DMS 273 (cell line): ENCODE data around the gene ZNF701.
"Not testable (repeated sequence)": the region's sequence is repeated elsewhere in the genome, so short reads cannot be mapped to it uniquely, and the experiment has no call there.

ENCODE experiments used
- DNase-seq: peaks from one replicate; lab custom pipeline; 2025; ENCODE audit not compliant: unreplicated experiment; lab: John Stamatoyannopoulos, UW

ZNF701 gene

DNA sequence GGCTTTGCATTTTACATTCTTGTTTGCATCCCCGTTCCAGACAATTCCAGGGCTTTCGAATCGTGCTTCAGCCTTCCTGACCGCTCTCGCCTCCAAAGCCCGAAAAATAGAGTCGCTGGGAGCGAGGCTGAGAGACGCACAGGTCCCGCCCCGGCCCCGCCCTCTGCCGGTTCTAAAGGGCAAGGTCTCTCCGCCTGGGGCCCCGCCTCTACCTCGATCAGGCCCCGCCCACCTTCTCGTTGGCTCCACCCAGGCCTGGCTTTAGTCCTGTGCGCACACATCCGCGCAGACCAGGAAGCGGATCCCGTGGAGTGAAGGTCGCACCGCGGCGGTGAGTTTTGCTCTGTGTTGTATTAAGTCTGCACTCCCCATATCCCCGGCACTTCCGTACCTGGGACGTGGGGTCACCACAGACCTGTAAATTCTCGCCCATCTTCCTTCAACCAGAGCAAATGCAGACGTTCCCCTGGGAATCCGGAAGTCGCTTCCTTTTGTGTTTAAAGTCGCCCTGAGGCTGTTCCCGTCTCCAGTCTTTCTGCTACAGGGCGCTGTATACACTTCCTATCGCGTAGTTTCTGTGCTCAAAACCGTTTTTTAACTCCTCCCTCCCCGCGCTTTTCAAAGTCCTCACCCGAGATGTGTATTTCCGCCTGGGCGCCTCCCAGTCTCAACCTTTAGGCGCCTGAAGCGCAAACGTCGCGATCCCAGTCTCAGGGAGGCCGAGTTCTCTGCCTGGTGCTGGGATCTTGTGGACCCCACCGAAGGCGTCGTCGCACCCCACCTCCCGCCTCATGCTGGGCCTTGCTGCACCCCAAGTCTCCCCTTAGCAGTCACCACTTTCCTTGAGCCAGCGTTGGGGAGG lies at the start of gene ZNF701:
TSS of gene ZNF701 (plus strand) at position 288 of the 862 bp plus-strand sequence. CDS start 3,861 bp downstream, outside the sequence.
- DNase-seq = peak; percentile 95

DNA sequence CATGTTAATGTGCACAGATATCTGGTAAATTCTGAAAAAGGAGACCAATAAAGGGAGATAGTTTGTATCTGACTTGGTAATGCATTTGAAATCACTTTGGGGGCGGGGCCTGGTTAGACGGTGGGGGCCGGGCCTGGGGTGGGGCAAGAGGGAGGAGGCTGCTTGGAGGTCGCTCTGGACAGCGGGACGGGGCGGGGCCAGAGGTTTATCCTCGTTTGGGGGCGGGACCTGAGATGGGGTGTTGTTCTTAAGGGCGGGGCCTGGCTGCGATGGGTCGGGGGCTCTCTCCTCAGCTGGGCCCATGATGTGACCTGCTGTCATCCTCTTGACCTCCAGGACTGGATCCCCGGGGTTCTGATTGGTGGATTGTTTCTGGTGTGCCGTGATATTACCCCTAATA lies 47.5 kb upstream of the ZNF701 start:
- no peak for DNase-seq

DNA sequence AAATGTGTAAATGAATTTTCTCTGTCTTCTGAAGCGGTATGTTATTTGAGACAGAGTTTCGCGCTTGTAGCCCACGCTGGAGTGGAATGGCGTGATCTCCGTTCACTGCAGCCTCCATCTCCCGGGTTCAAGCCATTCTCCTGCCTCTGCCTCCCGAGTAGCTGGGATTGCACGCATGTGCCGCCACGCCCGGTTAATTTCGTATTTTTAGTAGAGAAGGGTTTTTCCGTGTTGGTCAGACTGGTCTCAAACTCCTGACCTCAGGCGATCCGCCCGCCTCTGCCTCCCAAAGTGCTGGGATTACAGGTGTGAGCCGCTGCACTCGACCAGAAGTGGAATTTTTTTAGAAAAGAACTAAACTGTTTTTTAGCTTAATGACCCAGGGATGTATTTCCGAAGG lies 46.0 kb upstream of the ZNF701 start:
- DNase-seq = no peak

DNA sequence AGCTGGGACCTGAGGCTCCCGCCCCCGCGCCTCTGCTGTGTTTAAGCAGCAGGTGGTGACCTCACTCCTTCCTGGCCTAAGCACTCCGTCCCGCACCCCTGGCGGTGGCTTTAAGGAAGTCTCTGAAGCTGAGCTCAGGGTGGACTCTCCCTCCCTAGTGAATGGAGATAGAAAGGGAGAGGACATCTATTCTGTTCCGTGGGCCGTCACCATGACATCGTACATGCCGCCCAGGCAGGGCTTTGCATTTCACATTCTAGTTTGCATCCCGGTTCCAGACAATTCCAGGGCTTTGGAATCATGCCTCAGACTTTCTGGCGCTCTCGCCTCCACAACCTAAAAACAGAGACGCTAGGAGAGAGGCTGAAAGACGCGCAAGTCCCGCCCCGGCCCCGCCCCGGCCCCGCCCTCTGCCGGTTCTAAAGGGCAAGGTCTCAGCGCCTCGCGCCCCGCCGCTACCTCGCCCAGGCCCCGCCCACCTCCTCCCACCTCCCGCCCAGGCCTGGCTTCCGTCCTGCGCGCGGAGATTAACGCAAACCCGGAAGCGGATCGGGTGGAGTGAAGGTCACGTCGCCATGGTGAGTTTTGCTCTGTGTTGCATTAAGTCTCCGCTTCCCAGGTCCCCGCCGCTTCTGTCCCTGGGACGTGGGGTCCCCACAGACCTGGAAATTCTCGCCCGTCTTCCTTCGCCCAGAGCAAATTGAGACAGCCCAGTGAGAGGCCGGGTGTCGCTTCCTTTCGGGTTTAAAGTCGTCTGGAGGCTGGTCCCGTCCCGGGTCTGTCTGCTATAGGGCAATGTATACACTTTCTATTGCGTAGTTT lies 42.7 kb upstream of the ZNF701 start, which contains the start of gene ZNF808:
TSS of gene ZNF808 (plus strand) at position 535 of the 822 bp plus-strand sequence. CDS start 15,617 bp downstream, outside the sequence.
- DNase-seq = peak; percentile 96

DNA sequence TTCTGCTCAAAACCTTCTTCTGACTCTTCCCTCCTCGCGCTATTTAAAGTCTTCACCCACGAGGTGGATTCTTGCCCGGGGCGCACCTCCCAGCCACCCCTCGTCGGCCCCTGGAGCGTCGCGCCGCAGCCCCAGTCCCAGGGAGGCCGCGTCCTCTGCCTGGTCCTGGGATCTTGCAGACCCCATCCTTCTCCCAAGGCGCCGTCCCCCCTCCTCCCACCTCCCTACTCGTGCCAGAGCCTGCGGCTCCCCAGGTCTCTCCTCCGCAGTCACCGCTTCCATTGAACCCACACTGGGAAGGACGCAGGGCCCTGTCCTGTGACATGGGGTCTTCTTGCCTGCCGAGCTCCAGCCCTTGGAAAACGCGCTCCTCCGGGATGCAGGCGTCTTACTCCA lies 42.1 kb upstream of the ZNF701 start:
- DNase-seq = peak; percentile 46

DNA sequence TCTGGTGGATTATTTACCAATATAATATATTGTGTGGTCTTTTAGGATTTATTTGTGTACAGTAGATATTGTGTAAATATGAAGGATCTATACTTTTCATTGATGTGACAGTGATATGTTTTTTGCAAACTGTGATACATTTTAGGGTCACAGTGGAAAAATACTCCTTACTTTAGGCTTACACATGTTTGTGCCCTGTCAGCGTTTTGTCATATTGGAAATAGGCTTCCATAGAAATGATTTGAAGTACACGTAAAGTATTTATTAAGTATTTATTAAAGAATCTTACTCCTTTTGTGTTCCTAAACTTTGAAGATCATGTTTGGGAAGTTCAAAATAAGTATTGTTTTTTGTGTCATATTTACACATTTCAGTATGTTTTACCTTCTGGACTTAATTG lies 37.6 kb upstream of the ZNF701 start:
- no peak for DNase-seq

DNA sequence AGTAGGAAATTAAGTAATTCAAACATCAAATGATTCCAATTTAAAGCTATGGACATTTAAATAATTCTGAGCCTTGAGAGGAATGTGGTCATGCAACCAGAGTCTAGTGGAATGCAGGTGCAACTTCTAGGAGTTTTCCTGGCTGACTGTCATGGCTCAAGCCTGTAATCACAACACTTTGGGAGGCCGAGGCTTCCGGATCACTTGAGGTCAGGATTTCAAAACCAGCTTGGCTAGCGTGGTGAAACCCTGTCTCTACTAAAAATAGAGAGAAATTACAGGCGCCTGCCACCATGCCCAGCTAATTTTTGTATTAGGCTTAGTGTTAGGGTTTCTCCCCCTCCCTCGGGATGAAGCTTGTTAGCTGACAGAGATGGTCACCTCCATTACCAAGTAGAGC lies 36.2 kb upstream of the ZNF701 start:
- DNase-seq = no peak

DNA sequence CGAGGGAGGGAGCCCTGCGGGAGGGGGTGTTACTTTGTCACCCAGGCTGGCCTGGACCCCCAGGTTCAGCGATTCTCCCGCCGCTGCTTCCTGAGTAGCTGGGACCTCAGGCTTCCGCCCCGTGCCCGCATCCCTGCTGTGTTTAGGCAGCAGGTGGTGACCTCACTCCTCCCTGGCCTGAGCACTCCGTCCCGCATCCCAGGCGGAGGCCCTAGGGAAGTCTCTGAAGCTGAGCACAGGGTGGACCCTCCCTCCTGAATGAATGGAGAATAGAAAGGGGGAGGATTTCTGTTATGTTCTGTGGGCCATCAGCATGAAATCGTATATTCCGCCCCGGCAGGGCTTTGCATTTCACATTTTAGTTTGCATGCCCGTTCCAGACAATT lies 34.7 kb upstream of the ZNF701 start:
- not testable (repeated sequence) for DNase-seq

DNA sequence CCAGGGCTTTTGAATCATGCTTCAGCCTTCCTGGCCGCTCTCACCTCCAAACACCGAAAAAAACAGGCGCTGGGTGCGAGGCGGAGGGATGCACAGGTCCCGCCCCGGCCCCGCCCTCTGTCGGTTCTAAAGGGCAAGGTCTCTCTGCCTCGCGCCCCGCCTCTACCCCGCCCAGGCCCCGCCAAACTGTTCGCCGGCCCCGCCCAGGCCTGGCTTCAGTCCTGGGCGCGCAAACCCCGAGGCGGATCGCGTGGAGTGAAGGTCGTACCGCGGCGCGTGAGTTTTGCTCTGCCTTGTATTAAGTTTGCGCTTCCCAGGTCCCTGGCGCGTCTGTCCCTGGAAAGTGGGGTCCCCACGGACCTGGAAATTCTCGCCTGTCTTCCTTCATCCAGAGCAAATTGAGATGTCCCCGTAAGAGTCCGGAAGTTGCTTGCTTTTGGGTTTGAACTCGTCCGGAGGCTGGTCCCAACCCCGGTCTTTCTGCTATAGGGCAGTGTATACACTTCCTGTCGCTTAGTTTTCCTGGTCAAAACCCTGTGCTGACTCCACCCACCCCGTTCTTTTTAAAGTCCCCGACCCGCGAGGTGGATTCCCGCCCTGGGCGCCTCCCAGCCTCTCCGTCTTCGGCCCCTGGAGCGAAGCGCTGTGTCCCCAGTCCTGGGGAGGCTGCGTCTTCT lies 34.2 kb upstream of the ZNF701 start:
- DNase-seq = no peak

DNA sequence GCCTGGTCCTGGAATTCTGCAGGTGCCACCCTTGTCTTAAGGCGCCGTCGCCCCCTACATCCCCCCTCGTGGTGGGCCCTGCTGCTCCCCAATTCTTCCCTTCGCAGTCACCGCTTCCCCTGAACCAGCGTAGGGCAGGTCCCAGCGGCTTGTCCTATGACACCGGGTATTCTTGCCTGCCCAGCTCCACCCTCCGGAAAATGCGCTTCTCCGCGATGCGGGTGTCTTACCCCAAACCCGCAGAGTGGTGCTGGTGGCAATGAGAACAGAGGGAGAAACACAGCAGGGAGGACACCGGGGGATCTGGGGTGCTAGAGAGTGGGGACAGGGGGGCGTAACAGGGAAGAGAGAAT lies 33.7 kb upstream of the ZNF701 start:
- no peak for DNase-seq

DNA sequence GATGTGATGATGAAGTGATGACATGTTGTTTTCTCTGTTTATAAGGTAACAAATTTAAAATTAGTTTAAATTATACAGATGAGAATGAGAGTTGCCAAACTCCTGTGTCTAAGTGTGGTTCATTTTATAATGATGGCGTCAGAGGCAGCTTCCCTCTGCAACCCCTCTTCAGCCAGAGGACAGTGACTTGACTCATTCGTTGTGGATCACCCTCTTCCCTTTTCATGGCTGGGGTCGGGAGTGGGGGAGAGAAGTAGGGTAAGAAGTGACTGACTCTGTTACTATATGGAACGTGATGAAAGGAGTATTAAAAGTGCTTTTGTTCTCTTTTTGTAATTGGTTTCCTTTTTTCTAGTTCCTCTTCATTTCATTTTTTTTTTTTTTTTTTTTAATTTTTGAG lies 31.3 kb upstream of the ZNF701 start:
- not testable (repeated sequence) for DNase-seq

DNA sequence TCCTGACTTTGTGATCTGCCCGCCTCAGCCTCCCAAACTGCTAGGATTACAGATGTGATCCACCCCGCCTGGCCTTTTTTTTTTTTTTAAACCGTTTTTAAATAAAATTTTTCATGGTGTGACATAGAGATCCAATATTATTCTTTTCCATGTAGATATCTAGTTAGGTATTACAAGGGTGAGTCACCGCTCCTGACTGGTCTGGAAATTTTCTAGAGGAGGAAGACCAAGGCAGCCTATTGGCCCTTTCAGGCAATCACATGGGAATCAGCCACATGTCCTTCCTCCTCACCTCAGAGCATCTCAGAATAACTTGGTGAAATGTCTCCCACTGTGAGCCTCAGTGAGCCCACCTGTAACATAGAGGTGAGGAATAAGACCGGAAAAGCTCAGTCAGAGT lies 28.9 kb upstream of the ZNF701 start:
- DNase-seq = not testable (repeated sequence)

DNA sequence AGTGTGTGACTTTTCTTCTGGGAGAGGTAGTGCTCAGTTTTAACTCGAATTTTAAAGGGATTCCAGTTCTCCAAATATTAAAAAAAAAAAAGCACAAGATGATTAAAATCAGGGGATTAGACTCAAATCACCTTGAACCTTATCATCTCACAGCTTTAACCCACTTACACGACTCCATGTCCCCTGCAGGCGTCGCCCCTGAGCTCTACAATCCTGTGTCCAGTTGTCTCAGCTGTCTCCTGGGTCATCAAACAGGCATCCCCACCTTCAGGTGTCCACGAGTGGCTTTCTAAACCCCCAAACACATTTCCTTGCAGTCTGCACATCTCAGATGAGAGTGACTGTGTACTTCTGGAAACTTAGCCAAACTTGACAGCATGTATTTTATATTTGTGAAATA lies 28.5 kb upstream of the ZNF701 start:
- no peak for DNase-seq

DNA sequence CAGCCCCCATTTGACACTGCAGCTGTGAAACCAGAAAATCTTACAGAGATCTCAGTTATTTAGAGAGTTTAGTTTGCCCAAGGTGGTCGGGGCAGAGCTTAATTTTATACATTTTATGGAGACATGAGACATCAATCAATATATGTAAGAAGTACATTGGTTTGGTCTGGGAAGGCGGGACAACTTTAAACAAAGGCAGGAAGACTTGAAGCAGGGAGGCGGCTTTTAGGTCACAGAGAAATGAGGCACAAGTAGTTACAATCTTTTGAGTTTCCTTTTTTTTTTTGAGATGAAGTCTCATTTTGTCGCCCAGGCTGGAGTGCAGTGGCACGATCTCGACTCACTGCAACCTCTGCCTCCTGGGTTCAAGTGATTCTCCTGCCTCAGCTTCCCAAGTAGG lies 27.5 kb upstream of the ZNF701 start:
- DNase-seq = not testable (repeated sequence)

DNA sequence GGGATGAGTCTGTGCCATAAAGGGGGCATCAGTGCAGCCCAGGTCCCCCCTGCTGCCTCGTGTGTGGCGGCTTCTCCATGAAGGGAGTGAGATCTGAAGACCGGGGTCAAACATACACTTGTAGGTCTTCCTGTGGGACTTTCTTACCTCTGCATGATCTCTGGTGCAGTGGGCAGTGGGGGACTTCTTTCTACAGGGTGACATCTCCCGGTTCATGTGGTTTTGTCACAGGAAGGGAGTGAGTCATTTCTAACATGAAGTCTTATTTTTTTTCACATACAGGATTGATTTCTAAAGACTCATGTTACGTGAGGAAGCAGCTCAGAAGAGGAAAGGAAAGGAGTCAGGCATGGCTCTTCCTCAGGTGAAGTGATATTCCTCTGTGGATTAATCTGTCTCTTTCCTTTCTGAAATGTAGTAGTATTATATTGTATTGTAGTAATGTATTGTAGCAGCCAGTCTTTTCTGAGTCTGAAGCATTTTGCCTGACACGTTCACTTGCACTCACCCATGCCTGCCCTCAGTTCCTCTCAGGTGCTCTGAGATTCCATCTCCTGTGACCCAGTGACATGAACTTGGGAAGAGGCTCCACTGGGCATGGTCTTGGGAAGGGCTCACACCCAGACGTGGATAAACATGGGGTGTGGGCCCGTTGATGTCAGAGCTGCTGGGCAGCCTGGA lies 27.0 kb upstream of the ZNF701 start:
- no peak for DNase-seq

DNA sequence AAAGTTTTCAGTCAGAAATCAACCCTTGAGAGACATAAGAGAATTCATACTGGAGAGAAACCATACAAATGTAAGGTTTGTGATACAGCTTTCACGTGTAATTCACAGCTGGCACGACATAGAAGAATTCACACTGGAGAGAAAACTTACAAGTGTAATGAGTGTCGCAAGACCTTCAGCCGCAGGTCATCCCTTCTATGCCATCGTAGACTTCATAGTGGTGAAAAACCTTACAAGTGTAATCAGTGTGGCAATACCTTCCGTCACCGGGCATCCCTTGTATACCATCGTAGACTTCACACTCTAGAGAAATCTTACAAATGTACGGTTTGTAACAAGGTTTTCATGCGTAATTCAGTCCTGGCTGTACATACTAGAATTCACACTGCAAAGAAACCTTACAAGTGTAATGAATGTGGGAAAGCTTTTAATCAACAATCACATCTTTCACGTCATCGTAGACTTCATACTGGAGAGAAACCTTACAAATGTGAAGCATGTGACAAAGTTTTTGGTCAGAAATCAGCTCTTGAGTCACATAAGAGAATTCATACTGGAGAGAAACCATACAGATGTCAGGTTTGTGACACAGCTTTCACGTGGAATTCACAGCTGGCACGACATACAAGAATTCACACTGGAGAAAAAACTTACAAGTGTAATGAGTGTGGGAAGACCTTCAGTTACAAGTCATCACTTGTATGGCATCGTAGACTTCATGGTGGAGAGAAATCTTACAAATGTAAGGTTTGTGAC lies 15.7 kb upstream of the ZNF701 start:
- no peak for DNase-seq

DNA sequence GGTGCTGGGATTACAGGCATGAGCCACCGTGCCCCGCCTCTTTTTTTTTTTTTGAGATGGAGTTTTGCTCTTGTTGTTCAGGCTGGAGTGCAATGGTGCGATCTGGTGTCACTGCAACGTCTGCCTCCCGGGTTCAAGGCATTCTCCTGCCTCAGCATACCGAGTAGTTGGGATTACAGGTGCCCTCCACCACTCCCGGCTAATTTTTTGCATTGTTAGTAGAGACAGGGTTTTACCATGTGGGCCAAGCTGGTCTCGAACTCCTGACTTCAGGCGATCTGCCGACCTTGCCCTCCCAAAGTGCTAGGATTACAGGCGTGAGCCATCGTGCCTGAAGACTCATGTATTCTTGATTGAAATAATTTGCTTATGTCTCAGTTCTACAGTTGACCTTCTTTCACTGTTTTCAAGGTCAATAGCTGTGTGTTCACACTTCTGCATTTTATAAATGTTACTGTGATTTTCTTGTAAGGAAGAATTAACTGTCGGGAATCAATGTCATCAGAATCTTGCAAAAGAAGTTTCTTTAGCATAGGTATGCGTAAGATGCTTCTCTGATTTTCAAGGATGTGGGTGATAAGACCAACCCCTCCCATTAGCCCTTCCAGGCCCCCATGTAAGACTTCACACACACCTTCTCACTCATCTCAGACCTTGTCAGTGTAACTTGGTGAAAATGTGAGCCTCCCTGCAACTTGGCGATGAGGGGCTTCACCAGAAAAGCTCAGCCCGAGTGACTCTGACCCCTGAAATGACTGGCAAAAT lies 12.7 kb upstream of the ZNF701 start:
- no peak for DNase-seq

DNA sequence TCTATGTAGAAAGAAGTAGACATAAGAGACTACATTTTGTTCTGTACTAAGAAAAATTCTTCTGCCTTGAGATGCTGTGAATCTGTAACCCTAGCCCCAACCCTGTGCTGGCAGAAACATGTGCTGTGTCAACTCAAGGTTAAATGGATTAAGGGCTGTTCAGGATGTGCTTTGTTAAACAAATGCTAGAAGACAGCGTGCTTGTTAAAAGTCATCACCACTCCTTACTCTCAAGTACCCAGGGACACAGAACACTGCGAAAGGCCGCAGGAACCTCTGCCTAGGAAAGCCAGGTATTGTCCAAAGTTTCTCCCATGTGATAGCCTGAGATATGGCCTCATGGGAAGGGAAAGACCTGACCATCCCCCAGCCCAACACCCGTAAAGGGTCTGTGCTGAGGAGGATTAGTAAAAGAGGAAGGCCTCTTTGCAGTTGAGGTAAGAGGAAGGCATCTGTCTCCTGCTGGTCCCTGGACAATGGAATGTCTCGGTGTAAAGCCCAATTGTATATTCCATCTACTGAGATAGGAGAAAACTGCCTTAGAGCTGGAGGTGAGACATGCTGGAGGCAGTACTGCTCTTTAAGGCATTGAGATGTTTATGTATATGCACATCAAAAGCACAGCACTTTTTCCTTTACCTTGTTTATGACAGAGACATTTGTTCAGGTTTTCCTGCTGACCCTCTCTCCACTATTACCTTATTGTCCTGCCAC lies 11.2 kb upstream of the ZNF701 start:
- DNase-seq = not testable (repeated sequence)

DNA sequence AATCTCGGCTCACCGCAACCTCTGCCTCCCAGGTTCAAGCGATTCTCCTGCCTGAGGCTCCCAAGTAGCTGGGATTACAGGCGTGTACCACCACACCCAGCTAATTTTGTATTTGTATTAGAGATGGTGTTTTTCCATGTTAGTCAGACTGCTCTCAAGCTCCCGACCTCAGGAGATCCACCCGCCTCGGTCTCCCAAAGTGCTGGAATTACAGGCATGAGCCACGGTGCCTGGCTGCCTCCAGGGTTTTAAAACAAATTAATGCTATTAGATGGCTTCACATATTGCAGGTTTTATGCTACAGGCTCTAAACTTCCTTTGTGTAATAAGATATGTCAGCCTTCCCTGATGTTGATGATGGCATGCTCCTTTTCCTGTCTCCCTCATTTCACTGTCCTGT lies 8.5 kb upstream of the ZNF701 start:
- not testable (repeated sequence) for DNase-seq
